Measurements from ENCODE around the gene ZNF417.
"Not testable (repeated sequence)": the region's sequence is repeated elsewhere in the genome, so short reads cannot be mapped to it uniquely, and the experiment has no call there.

ZNF417 gene

DNA sequence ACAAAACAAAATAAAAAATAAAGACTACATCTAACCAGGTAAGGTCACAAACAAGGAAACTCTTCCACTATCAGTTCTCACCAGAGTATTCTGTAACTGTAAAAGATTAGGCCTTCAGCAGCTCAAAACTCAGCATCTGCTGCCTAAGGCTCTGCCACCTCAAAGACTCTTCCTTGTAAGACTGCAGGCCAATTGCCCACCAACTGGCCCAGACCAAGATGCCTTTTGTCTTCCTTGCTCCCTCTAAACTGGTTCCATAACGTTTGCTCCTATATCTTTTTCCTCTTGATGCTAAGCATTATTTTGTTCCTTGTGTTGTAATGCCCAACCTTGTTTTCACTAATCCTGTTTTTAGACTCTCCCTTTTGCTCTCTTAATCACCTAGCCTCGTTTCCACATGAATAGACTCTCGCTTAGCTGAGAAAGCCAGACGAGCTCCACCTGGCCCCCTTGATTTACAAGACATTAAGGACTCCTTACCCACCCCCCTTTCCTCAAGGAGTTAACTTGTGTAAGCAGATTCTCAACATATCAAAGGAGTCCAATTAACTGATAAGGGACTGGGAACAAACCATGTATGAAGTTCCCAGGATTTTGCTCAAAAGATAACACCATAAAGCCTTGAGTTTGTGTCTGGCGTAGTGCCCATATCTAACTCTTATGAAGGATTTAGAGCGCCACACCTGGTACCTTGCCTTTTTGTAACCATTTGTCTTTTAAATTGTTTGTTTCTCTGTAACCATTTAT is 29.0 kb downstream of the ZNF417 start:
- no peak for DNase-seq

DNA sequence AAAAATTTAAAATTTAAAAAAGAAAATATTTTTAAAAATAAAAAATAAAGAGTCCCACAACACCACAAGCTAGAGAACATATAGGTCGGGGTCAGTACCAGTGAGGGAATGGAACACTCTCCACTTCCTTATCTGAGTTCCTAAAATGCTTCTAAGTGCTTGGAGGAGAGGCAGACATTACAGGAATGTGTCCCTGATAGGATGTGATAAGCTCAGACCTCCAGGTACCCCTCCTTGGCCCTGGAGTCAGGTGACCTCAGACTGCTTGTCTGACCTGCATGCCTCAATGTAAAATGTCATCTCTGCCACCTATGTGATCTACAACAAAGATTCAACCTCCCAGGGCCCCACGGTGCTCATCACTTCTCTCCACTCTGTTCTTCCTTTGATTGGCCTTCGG is 30.3 kb downstream of the ZNF417 start:
- DNase-seq: no peak

DNA sequence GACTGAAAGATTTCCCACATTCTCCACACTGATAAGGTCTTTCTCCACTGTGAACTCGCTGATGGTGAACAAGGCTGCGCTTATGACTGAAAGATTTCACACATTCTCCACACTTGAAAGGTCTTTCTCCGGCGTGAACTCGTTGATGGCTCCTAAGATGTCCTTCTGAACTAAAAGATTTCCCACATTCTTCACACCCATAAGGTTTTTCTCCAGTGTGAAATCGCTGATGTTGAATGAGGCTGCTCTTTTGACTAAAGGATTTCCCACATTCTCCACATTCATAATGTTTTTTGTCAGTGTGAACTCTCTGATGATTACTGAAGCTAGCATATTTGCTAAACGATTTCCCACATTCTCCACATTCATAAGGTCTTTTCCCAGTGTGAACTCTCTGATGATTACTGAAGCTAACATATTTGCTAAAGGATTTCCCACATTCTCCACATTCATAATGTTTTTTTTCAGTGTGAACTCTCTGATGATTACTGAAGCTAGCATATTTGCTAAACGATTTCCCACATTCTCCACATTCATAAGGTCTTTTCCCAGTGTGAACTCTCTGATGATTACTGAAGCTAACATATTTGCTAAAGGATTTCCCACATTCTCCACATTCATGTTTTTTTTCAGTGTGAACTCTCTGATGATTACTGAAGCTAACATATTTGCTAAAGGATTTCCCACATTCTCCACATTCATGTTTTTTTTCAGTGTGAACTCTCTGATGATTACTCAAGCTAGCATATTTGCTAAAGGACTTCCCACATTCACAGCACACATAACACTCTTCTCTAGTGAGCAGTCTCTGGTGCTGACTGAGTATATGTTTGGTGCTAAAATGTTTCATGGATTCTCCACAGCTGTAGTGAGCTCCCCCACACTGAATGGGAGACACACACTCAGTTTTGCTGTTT is 42.3 kb downstream of the ZNF417 start:
- DNase-seq: not testable (repeated sequence)

DNA sequence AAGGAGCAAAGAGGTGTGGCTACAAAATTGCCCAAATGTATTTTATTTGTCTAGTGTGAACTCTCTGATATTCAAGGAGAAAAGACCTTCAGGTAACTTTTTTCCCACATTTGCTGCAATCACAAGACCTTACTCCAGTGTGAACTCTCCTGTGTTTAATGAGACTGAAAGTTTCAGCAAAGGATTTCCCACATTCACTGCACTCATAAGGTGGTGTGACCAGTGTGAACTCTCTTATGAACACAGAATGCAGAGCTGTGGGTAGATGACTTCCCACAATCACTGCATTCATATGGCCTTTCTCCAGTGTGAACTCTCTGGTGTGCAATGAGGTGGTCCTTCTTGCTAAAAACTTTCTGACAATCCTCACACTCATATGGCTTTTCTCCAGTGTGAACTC is 43.9 kb downstream of the ZNF417 start:
- no peak for DNase-seq

DNA sequence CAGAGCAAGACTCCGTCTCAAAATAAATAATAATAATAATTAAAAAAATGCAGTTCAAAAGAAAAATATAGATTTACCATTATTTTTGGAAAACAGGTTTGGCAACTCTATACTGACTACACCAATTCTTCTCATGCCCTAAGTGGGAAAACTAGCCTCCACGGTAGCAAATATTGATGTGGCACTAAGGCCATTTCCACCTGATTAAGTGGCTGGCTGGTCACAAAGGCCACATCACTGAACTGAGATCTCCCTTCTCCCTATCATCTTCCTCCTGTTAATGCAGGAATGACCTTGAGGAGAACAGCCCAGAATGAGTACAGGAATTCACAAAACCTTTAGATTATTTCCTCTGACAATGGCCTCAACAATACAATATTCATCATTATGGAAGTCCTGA is 46.2 kb downstream of the ZNF417 start:
- DNase-seq: no peak

DNA sequence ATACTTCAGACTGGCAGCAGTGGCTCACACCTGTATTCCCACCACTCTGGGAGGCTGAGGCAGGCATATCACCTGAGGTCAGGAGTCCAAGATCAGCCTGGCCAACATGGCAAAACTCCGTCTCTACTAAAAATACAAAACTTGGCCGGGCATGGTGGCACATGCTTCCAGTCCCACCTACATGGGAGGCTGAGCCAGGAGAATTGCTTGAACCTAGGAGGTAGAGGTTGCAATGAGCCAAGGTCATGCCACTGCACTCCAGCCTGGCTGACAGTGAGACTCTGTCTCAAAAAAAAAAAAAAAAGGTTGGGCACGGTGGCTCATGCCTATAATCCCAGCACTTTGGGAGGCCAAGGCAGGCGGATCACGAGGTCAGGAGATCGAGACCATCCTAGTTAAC is 46.7 kb downstream of the ZNF417 start:
- DNase-seq: not testable (repeated sequence)

DNA sequence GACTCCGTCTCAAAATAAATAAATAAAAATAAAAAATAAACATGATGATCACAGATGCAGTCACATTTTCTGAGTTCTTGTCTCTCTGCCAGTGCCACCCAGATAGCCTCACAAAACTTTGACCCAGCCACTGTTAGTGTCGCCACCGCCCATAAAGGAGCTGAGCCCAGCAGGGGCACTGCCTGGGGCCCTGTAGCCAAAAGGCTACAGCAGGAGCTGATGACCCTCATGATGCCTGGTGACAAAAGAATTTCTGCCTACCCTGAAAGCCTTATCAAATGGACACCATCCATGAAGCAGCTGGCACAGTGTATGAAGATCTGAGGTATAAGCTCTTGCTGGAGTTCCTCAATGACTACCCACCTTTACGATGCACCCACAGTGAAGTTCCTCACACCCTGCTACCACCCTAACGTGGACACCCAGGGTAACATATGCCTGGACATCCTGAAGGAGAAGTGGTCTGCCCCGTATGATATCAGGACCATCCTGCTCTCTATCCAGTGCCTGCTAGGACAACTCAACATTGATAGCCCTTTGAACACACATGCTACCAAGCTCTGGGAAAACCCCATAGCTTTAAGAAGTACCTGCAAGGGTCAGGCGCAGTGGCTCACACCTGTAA is 48.4 kb downstream of the ZNF417 start:
- no peak for DNase-seq

All from NCI-H187 (cell line).